Kidney epithelial cell (primary cell): ENCODE measurements around the gene SIDT1. TPM values are rescaled to one million over a fixed set of nuclear protein-coding genes. Genes with fewer than 3 reads are reported as not detected.

Source experiments
- DNase-seq: peaks from one replicate; pipeline ENCODE4 v3.0.0-alpha.2; 2010; ENCODE audit warnings: low read depth
- H3K27me3 ChIP-seq: 2 replicates; pipeline ENCODE4 v1.6.0; 2011; ENCODE audit warnings: low read length; ENCODE audit not compliant: control insufficient read depth, insufficient read depth
- H3K36me3 ChIP-seq: 2 replicates; pipeline ENCODE4 v1.5.1; 2011; ENCODE audit warnings: low read length; ENCODE audit not compliant: control insufficient read depth, insufficient read depth
- H3K4me3 ChIP-seq: 2 replicates; pipeline ENCODE4 v1.5.1; 2011; ENCODE audit warnings: low read depth, mild to moderate bottlenecking, control low read depth, low read length
- total RNA-seq: library from RNA; depleted of rRNA; stranded (reverse); fragments of >200 nt; gene quantifications from 2 replicates; pipeline ENCODE4 v1.2.3, GENCODE V29; 2015
- TF ChIP-seq, protein P1 (sequence below): IDR thresholded peaks from 2 replicates; pipeline ENCODE4 v1.5.1; 2011; ENCODE audit warnings: mild to moderate bottlenecking, moderate library complexity, low read length, control low read depth, inconsistent platforms; ENCODE audit not compliant: insufficient read depth, poor library complexity, severe bottlenecking

Gene SIDT1
- total RNA-seq, 1 donor from 2014 or later = 0.04 TPM

DNA sequence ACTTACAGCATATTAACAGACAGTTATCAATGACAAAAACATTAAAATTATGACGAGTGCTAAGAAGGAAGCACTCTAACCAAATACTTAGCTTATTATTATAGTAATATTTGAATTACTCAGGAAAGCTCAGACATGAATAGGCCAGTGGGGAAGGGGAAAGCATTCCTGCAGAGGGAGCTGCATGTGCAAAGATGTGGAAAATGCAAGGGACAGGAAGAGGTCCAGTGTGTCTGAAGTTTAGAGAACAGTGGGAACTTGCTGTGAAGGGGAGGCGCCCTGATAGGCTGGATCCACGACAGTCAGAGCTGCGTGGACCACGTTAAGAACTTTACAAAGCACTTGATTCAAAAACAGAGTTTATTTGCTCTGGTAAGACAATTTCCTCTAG, 16.2 kb upstream of the SIDT1 start:
- no peak overlapping the region for H3K4me3 ChIP-seq
- no peaks in the 10 kb centered on the region for H3K27me3 ChIP-seq
- TF ChIP-seq, protein P1, sequence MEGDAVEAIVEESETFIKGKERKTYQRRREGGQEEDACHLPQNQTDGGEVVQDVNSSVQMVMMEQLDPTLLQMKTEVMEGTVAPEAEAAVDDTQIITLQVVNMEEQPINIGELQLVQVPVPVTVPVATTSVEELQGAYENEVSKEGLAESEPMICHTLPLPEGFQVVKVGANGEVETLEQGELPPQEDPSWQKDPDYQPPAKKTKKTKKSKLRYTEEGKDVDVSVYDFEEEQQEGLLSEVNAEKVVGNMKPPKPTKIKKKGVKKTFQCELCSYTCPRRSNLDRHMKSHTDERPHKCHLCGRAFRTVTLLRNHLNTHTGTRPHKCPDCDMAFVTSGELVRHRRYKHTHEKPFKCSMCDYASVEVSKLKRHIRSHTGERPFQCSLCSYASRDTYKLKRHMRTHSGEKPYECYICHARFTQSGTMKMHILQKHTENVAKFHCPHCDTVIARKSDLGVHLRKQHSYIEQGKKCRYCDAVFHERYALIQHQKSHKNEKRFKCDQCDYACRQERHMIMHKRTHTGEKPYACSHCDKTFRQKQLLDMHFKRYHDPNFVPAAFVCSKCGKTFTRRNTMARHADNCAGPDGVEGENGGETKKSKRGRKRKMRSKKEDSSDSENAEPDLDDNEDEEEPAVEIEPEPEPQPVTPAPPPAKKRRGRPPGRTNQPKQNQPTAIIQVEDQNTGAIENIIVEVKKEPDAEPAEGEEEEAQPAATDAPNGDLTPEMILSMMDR = no peak
- no peak for DNase-seq
- no peaks in the 10 kb centered on the region for H3K36me3 ChIP-seq

GRCh38 chr3:113521981-113522380, 10.4 kb upstream of the SIDT1 start:
- no peaks in the 10 kb centered on the region for H3K27me3 ChIP-seq
- TF ChIP-seq, protein P1 = no peak
- DNase-seq = no peak
- H3K4me3 ChIP-seq = no peak overlapping the region
- H3K36me3 ChIP-seq = no peaks in the 10 kb centered on the region

DNA sequence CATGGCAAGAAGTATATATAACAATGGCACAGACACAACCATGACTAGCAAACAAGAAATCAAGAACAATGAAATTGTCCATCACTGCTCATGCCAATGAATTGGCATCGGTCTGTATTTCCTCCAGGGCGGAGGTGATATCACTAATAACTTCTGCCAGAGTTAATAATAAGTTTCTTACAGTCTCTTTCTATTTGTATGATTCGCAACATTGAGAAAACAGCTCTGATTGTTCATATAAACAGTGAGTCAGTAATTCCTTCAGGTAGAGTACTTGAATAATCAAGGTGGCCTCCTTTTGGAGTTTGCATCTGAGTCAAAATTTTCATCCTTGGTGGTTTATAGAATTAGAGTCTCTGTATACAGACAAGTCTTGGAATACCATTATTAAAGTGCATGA, 9.1 kb upstream of the SIDT1 start:
- Histone ChIP-seq H3K4me3 (no peak overlapping the region), H3K27me3 (no peaks in the 10 kb centered on the region), H3K36me3 (no peaks in the 10 kb centered on the region)
- DNase-seq = no peak
- TF ChIP-seq, protein P1 = no peak

GRCh38 chr3:113532698-113533533, 561 bp downstream of the SIDT1 start:
- Histone ChIP-seq H3K4me3 (peak overlapping the region; percentile 50), H3K36me3 (no peaks in the 10 kb centered on the region), H3K27me3 (peaks cover 16% of the 10 kb centered on the region)
- TF ChIP-seq, protein P1 = no peak
- DNase-seq = no peak

- peak overlapping the region; percentile 50 for H3K4me3 ChIP-seq
- TF ChIP-seq, protein P1 = no peak
- DNase-seq = no peak
- H3K27me3 ChIP-seq = peaks cover 16% of the 10 kb centered on the region
- H3K36me3 ChIP-seq = no peaks in the 10 kb centered on the region
Observed at GRCh38 chr3:113533534-113533892, 1.2 kb downstream of the SIDT1 start.

DNA sequence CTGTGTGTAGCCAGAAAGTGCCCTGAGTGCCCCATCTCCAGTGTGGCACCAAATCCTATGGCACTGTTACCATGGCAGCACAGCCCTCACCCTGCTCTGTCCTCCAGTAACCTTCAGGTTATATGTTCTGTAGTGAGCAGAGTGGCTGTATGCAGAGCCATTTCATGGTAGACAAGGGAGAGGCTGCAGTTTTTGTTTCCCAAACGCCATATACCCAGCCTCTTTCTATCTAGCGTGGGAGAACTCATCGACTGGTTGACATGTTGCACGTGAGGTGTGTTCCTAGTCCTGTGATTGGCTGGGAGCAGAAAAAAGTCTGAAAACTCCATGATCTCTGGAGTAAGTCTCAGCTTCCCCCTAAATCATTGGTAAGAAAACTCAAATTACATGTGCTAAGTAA, 2.0 kb downstream of the SIDT1 start:
- TF ChIP-seq, protein P1 = no peak
- no peak for DNase-seq
- Histone ChIP-seq H3K27me3 (peaks cover 16% of the 10 kb centered on the region), H3K36me3 (no peaks in the 10 kb centered on the region), H3K4me3 (no peak overlapping the region)
